HL-60 (cell line): ENCODE data around the gene TNFSF4.

ENCODE experiments used
- CTCF ChIP-seq: IDR thresholded peaks from one replicate; pipeline ENCODE4 v1.5.1; 2011; ENCODE audit warnings: low read length, control low read depth, inconsistent platforms; ENCODE audit not compliant: insufficient read depth
- POLR2AphosphoS5 ChIP-seq: IDR thresholded peaks from 2 replicates; pipeline ENCODE4 v1.6.1; 2012; ENCODE audit warnings: low read depth
- SPI1 ChIP-seq: IDR thresholded peaks from 2 replicates; pipeline ENCODE4 v1.6.1; 2012; ENCODE audit warnings: low read depth, mild to moderate bottlenecking, borderline replicate concordance

GRCh38 chr1:173150795-173151194, 56.3 kb downstream of the TNFSF4 start:
- TF ChIP-seq CTCF (no peak), POLR2AphosphoS5 (no peak), SPI1 (no peak)
